HEK293T (cell line): ENCODE data around the gene MACROD2.

Experiments used
- CTCF ChIA-PET: fragments of 350-600 bp; formaldehyde crosslinking; extraction: SDS; loops from one replicate; lab custom pipeline; 2021; ENCODE audit warnings: antibody characterized with exemption, inconsistent platforms; lab: Yijun Ruan, JAX
- POLR2A ChIA-PET: fragments of 350-600 bp; formaldehyde crosslinking; extraction: SDS; loops from one replicate; lab custom pipeline; 2020; ENCODE audit warnings: antibody characterized with exemption, inconsistent platforms; lab: Yijun Ruan, JAX
- DNase-seq: peaks from one replicate; pipeline ENCODE4 v3.0.0; 2012; ENCODE audit warnings: mixed read lengths; ENCODE audit errors: extremely low spot score
- ARNT ChIP-seq: fragments of 450-650 bp; IDR thresholded peaks from 2 replicates; pipeline ENCODE4 v1.6.1; 2017; ENCODE audit warnings: mild to moderate bottlenecking
- BHLHE40 ChIP-seq: fragments of 450-650 bp; IDR thresholded peaks from 2 replicates; pipeline ENCODE4 v1.6.1; 2016; ENCODE audit warnings: mild to moderate bottlenecking, moderate library complexity, borderline replicate concordance
- CTBP1 ChIP-seq: fragments of 450-650 bp; IDR thresholded peaks from 2 replicates; pipeline ENCODE4 v1.6.1; 2016; ENCODE audit warnings: borderline replicate concordance
- ELF4 ChIP-seq: fragments of 450-650 bp; IDR thresholded peaks from 2 replicates; pipeline ENCODE4 v1.6.1; 2017; ENCODE audit warnings: antibody characterized with exemption
- FOXA1 ChIP-seq: fragments of 450-650 bp; IDR thresholded peaks from 2 replicates; pipeline ENCODE4 v1.6.1; 2016; ENCODE audit warnings: mild to moderate bottlenecking
- FOXK2 ChIP-seq: fragments of 450-650 bp; IDR thresholded peaks from 2 replicates; pipeline ENCODE4 v1.6.1; 2016; ENCODE audit warnings: mild to moderate bottlenecking
- FOXM1 ChIP-seq: fragments of 450-650 bp; IDR thresholded peaks from 2 replicates; pipeline ENCODE4 v1.6.1; 2017; ENCODE audit warnings: mild to moderate bottlenecking, borderline replicate concordance
- HDGF ChIP-seq: fragments of 450-650 bp; IDR thresholded peaks from 2 replicates; pipeline ENCODE4 v1.6.1; 2017; ENCODE audit warnings: antibody characterized with exemption, borderline replicate concordance
- L3MBTL2 ChIP-seq: fragments of 450-650 bp; conservative IDR thresholded peaks from 2 replicates; pipeline ENCODE4 v1.6.1; 2016; ENCODE audit warnings: mild to moderate bottlenecking
- LEF1 ChIP-seq: fragments of 450-650 bp; IDR thresholded peaks from 2 replicates; pipeline ENCODE4 v1.6.1; 2017; ENCODE audit warnings: mild to moderate bottlenecking, borderline replicate concordance
- NFRKB ChIP-seq: fragments of 450-650 bp; IDR thresholded peaks from 2 replicates; pipeline ENCODE4 v1.6.1; 2016; ENCODE audit warnings: mild to moderate bottlenecking, moderate library complexity
- SP1 ChIP-seq: fragments of 450-650 bp; IDR thresholded peaks from 2 replicates; pipeline ENCODE4 v1.6.1; 2017
- SUZ12 ChIP-seq: fragments of 450-650 bp; IDR thresholded peaks from 2 replicates; pipeline ENCODE4 v1.6.1; 2016; ENCODE audit warnings: mild to moderate bottlenecking
- TARDBP ChIP-seq: fragments of 450-650 bp; IDR thresholded peaks from 2 replicates; pipeline ENCODE4 v1.6.1; 2016
- ZNF384 ChIP-seq: fragments of 450-650 bp; IDR thresholded peaks from 2 replicates; pipeline ENCODE4 v1.6.1; 2016
- TF ChIP-seq, protein P1 (sequence below): fragments of 450-650 bp; IDR thresholded peaks from 2 replicates; pipeline ENCODE4 v1.6.1; 2016

The MACROD2 gene

DNA sequence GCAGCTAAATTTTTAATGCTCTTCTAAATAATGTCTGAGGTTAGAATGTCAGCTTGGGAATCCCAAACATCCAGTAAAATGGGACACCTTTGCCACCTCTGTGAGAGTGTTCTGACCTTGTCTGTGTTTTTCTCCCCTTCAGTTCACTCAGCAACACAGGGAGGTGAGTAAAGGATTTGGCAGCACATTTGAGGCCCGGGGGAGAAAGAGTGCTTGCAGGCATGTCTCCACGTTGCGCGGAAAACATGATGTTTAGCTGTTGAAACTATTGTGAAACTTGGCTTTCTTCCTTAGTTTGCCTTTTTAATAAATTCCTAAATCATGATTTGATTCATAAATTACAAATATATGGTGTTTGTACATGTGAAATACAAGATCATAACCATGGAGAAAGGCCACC lies 1049.9 kb downstream of the MACROD2 start:
- POLR2A ChIA-PET = no interaction called here
- no peak for TF ChIP-seq NFRKB
- CTCF ChIA-PET = no interaction called here
- DNase-seq = no peak

DNA sequence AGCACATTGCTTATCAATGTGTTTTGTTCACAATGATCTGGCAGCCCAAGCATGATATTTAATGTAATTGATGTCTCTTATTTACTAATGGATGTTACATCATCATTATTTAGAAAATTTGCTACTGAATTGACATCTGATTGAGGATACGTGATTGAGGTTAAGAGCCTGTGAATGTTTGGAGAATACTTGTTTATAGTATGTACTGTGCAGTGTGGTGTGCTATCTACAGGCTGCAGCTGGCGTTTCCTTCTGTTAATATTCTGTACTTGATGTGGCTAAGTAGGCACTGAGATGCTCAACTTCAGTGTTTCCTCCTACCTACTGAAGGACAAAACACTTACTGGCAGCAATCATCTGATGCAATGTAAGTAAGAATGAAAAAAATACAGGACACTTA lies 1051.7 kb downstream of the MACROD2 start:
- ChIA-PET POLR2A (no interaction called here), CTCF (no interaction called here)
- DNase-seq = no peak
- TF ChIP-seq LEF1 = no peak

DNA sequence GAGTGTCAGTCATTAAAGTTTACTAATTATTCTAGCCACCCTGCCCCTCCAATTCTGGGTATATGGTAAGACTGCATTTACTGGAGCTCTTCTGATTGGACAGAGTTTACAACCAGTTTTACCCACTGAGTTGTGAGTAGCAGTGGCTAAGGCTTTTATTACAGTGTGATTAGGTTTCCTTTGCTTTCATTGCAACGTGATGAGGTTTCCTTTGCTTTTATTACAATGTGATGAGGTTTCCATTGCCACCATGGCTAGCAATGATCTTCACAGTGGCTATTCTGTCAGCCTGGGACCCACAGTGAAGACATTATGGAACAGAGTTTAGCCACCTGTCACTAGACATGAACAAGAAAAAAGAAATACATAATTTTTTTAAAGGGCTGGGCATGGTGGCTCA lies 1052.3 kb downstream of the MACROD2 start:
- ChIA-PET CTCF (no interaction called here), POLR2A (no interaction called here)
- DNase-seq = no peak
- TF ChIP-seq CTBP1 = no peak
- TF ChIP-seq SUZ12 = no peak
- TF ChIP-seq ELF4 = no peak
- no peak for TF ChIP-seq LEF1
- no peak for TF ChIP-seq FOXK2
- no peak for TF ChIP-seq FOXA1
- TF ChIP-seq NFRKB = no peak
- no peak for TF ChIP-seq L3MBTL2
- no peak for TF ChIP-seq ZNF384
- no peak for TF ChIP-seq FOXM1
- no peak for TF ChIP-seq HDGF
- TF ChIP-seq ARNT = no peak
- TF ChIP-seq BHLHE40 = no peak
- no peak for TF ChIP-seq TARDBP
- TF ChIP-seq, protein P1, sequence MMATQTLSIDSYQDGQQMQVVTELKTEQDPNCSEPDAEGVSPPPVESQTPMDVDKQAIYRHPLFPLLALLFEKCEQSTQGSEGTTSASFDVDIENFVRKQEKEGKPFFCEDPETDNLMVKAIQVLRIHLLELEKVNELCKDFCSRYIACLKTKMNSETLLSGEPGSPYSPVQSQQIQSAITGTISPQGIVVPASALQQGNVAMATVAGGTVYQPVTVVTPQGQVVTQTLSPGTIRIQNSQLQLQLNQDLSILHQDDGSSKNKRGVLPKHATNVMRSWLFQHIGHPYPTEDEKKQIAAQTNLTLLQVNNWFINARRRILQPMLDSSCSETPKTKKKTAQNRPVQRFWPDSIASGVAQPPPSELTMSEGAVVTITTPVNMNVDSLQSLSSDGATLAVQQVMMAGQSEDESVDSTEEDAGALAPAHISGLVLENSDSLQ = no peak
- TF ChIP-seq SP1 = no peak

DNA sequence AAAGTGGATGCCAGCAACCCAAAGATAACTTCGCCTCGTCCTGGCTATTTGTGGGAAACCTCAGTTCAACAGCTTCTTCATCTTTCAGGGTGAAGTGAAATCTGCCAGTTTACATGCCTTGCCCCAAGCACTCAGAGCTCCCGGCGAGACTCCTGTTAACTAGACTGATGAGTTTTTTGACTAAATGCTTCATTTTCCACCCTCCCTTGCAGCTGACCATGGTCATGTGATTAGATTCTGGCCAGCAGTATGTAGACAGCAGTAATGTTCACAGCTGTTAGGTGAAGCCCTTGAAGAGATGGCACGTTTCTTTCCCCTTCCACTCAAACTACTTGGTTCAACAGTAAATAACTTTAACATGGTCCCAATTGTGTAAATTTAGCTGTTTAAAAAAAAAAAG lies 1060.9 kb downstream of the MACROD2 start:
- ChIA-PET CTCF (no interaction called here), POLR2A (no interaction called here)
- no peak for DNase-seq
- TF ChIP-seq CTBP1 (no peak), SP1 (no peak), ARNT (no peak), ELF4 (no peak), LEF1 (no peak)
- TF ChIP-seq, protein P1 = no peak

DNA sequence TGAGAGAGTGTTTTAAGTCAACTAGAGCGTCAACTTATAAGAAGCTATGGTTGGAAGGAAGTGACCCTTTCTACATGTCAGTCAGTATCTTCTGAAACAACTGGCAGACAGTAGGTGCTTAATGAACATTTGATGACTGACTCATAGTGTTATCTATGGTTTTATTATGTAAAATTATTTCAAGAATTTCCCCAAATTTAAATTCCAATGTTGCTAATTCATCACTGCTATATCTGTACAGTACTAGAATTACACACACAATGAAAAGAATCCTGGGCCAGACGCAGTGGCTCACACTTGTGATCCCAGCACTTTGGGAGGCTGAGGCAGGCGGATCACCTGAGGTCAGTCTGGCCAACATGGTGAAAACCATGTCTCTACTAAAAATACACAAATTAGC lies 1063.5 kb downstream of the MACROD2 start:
- DNase-seq = no peak
- TF ChIP-seq LEF1 = no peak
- no peak for TF ChIP-seq FOXA1
- TF ChIP-seq FOXK2 = no peak
- no peak for TF ChIP-seq NFRKB
- no peak for TF ChIP-seq ZNF384
- no peak for TF ChIP-seq HDGF
- TF ChIP-seq CTBP1 = no peak
- TF ChIP-seq ELF4 = no peak
- TF ChIP-seq L3MBTL2 = no peak
- TF ChIP-seq ARNT = no peak
- TF ChIP-seq TARDBP = no peak
- no peak for TF ChIP-seq BHLHE40
- no peak for TF ChIP-seq SP1
- TF ChIP-seq, protein P1 = no peak
- TF ChIP-seq SUZ12 = no peak
- no peak for TF ChIP-seq FOXM1
- POLR2A ChIA-PET = no interaction called here

DNA sequence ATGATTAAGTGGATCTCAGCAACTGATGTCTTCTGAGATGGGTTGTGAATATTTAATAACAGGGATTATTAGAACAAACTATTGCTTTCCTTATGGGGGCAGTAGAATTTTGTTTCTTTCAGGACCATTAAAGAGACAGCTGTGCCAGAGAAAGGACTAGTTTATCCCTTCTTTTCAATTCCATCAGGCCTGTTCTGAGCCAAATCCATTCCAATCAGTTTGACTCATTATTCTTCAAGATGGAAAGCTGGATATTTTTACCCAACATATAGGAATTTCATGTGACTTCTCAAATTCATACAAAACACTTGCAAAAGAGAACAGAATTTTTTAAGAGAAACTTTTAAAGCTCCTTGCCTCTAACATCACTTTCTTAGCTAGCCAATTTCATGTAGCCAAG lies 1064.1 kb downstream of the MACROD2 start:
- POLR2A ChIA-PET = no interaction called here
- no peak for DNase-seq
- CTCF ChIA-PET = interaction anchor here (0.8 kb wide), 1 partner anchor 140 kb away, joined by 3 read pairs; no protein-coding TSS in a partner anchor
- TF ChIP-seq NFRKB (no peak), FOXM1 (no peak), BHLHE40 (no peak), TARDBP (no peak), SUZ12 (no peak), FOXA1 (no peak), L3MBTL2 (no peak), ARNT (no peak), ZNF384 (no peak), SP1 (no peak), FOXK2 (no peak)
- TF ChIP-seq, protein P1 = no peak

More for the DNA sequence above, 1063.5 kb downstream of the MACROD2 start:
- CTCF ChIA-PET = interaction anchor here (0.8 kb wide), 1 partner anchor 140 kb away, joined by 3 read pairs; no protein-coding TSS in a partner anchor
